ENCODE data around the gene HSD17B14.

HSD17B14 gene

DNA sequence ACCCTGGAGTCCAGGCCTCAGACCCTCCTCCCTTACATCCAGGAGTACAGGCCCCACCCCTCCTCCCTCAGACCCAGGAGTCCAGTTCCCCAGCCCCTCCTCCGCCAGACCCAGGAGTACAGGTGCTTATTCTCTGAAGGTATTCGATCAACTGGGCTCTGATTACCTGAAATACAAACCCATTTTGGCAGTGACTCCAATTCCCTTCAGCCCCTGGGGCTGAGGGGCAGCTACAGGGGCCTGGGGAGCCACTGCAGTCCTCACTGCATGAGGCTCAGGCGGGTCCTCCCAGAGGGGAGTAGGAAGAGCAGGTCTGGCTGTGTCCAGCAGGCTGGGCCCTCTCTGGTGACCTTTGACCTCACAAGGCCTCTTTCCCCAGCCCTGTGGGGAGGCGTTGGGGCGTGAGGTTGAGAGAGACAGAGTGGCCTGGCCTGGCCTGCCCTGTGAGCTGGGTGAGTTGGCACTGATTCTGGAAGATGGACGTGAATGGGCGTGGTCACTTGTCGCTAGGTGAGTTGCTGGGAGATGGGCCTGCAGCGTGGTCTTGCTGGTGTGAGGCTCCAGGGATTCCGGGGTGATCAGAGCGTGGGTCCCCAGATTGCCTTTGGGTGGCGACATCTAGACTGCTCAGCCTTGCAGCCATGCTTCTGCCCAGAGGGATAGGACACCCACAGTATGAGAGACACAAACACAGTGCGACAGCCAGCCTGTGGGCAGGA, 28.5 kb downstream of the HSD17B14 start:
- CTCF ChIA-PET = interaction anchor here (0.6 to 1.5 kb wide), 5 partner anchors 12 to 38 kb away, joined by 3 to 8 read pairs (median 5); no protein-coding TSS in a partner anchor
- Mint-ChIP-seq H3K36me3 (no peaks in the 10 kb centered on the region), H3K4me3 (no peak overlapping the region), H3K9me3 (no peaks in the 10 kb centered on the region), H3K27ac (no peak overlapping the region), H3K4me1 (peaks cover 35% of the 10 kb centered on the region), H3K27me3 (peaks cover 9% of the 10 kb centered on the region)
- no peak for DNase-seq

DNA sequence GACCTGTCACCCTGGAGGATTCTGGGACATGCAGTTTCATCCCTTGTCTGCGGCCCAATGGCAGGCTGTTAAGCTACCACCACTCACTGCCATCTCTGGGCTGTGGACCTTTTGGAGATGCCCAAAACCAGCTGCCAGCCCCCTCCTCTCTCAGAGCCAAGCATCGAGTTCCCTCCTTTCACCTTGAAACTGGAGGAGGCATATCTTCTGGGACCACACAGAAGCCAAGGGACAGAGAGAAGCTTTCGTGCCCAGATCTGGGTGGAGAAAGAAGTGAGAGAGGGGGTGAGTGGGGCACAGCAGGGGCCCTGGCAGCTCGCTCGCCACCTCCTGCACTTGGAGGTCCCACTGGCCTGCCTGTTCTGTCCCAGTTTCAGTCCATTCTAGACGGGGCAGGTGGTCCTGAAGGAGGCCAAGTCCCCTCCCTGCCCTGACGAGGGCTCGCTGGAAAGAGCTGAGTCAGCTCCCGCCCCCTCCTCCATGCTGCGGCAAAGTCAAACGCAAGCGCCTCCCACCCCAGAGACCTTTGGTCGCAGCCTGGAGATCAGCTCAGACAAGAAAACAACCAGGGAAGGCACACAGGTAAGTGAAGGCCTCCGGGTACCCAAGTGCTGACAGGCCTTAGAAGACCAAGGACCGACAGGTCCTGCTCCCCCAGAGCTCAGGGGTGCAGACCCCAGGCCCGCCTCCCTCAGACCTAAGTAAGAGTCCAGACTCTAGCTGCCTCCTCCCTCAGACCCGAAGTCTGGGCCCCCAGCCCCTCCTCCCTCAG, 29.3 kb downstream of the HSD17B14 start:
- H3K27ac Mint-ChIP-seq = no peak overlapping the region
- peaks cover 28% of the 10 kb centered on the region for H3K4me1 Mint-ChIP-seq
- H3K27me3 Mint-ChIP-seq = peaks cover 1% of the 10 kb centered on the region
- CTCF ChIA-PET = interaction anchor here (0.6 to 1.5 kb wide), 4 partner anchors 11 to 39 kb away, joined by 3 to 8 read pairs (median 5); no protein-coding TSS in a partner anchor
- no peaks in the 10 kb centered on the region for H3K36me3 Mint-ChIP-seq
- no peak for DNase-seq
- no peak overlapping the region for H3K4me3 Mint-ChIP-seq
- no peaks in the 10 kb centered on the region for H3K9me3 Mint-ChIP-seq

DNA sequence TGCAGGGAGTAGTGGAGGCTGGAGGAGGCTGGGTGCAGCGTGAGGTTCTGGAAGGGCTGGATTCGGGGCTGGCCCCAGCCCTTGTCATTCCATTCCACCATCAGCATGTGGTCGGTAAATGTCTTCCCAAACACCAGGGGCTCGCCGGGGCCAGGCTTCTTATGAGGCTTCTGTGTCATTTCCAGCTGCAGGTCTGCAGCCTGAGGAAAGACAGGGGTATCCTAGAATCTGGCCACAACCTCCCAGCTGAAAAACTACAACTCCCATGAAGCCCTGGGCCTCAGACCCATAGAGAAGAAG, 29.8 kb downstream of the HSD17B14 start:
- H3K4me3 Mint-ChIP-seq = no peak overlapping the region
- peaks cover 24% of the 10 kb centered on the region for H3K4me1 Mint-ChIP-seq
- peak; percentile 68 for DNase-seq
- H3K27me3 Mint-ChIP-seq = no peaks in the 10 kb centered on the region
- no peaks in the 10 kb centered on the region for H3K36me3 Mint-ChIP-seq
- CTCF ChIA-PET = interaction anchor here (1.5 kb wide), 1 partner anchor 11 kb away, joined by 8 read pairs; no protein-coding TSS in a partner anchor
- no peak overlapping the region for H3K27ac Mint-ChIP-seq
- no peaks in the 10 kb centered on the region for H3K9me3 Mint-ChIP-seq

DNA sequence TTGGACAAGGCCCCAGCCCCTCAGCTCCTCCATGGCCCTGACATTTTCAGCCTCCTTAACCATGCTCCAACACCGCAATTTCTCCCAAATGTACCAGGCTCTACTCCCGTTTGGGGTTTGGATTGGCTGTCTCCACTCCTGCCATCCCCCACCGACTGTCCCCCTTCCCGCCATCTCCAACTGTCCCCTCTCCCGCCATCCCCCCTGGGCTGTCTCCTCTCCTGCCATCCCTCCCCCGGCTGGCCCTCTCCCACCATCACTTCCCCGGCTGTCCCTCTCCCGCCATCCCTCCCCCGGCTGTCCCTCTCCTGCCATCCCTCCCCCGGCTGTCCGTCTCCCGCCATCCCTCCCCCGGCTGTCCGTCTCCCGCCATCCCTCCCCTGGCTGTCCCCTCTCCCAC, 30.8 kb downstream of the HSD17B14 start:
- CTCF ChIA-PET = no interaction called here

DNA sequence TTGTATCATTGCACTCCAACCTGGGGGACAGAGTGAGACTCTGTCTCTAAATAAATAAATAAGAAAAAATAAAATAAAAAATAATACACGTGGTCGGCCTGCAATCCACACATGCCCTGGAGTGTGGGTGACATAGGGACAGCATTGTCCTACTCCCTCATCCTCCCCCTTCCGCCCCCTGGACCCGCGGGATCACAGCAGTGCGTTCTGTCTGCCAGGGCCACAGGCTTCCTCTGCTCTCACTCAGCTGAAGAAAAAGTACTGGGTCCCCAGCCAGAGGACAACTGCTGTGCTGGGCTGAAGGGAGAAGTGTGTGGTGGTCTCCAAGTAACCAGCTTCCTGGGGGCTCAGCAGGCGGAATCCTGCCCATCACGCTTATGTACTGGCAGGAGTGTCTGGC, 31.8 kb downstream of the HSD17B14 start:
- H3K27ac Mint-ChIP-seq = no peak overlapping the region
- H3K9me3 Mint-ChIP-seq = no peaks in the 10 kb centered on the region
- no peaks in the 10 kb centered on the region for H3K27me3 Mint-ChIP-seq
- no peak for DNase-seq
- peaks cover 12% of the 10 kb centered on the region for H3K4me1 Mint-ChIP-seq
- no peaks in the 10 kb centered on the region for H3K36me3 Mint-ChIP-seq
- CTCF ChIA-PET = no interaction called here
- no peak overlapping the region for H3K4me3 Mint-ChIP-seq

More for the DNA sequence above, 30.8 kb downstream of the HSD17B14 start:
- Mint-ChIP-seq H3K4me3 (no peak overlapping the region), H3K27me3 (no peaks in the 10 kb centered on the region), H3K36me3 (no peaks in the 10 kb centered on the region), H3K9me3 (no peaks in the 10 kb centered on the region), H3K27ac (no peak overlapping the region), H3K4me1 (peaks cover 21% of the 10 kb centered on the region)
- DNase-seq = no peak

DNA sequence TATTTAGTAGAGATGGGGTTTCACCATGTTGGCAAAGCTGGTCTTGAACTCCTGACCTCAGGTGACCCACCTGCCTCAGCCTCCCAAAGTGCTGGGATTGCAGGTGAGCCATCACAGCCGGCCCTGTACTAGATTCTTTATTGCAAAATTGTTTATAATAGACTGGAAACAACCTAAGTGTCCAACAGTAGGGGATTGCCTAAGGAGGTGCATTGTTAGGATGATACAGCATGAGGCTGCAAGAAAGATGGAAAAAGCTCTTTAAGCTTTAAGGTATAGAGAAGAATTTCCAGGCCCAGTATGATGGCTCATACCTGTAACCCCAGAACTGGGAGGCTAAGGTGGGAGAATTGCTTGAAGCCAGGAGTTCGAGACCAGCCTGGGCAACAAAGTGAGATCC, 33.7 kb downstream of the HSD17B14 start:
- H3K27me3 Mint-ChIP-seq = no peaks in the 10 kb centered on the region
- CTCF ChIA-PET = interaction anchor here (1.2 to 1.9 kb wide), 2 partner anchors 39 to 168 kb away, joined by 5 read pairs; no protein-coding TSS in a partner anchor
- peaks cover 2% of the 10 kb centered on the region for H3K4me1 Mint-ChIP-seq
- DNase-seq = no peak
- no peaks in the 10 kb centered on the region for H3K36me3 Mint-ChIP-seq
- no peak overlapping the region for H3K4me3 Mint-ChIP-seq
- no peak overlapping the region for H3K27ac Mint-ChIP-seq
- H3K9me3 Mint-ChIP-seq = no peaks in the 10 kb centered on the region

DNA sequence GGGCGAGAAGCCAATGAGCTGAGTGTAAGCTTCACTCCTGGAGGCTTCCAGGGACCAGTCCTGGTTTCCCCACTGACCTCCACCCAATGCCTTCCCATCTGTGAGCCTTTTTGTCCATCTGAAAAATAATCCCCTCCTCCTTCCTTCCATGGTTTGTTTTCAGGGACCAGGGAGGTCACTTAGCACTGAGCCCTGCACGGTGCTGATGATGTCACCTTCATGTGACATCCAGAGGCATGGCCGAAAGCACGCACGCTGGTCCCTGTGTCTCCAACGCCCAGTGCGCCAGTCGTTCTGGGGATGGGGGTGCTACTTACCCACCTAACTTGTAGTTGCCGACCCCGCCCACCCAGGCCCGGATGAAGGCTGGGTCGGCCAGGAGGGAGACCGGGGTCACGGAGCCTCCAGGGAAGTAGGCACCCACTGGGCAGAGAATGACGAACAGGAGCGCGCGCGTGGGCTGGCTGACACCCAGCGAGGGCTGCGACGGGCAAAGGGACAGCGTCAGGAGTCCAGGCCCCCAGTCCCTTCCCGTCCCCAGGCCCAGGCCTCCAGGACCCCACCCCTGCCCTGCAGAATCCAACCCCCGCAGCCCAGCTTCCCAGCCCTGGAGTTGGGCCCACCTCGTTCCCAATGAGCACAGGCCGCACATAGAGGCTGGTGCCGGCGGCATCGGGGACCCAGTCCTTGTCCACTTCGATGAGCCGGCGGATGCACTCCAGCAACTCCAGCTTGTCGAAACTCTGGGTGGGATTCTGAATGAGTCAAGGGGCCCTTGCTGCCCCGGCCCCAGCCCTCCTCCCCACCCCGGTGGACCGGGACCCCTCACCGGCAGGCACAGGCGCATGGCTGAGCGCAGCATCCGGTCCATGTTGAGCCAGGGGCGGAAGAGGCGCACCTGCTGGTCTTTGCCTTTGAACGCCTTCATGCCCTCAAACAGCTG, 36.7 kb downstream of the HSD17B14 start:
- CTCF ChIA-PET = no interaction called here
- Mint-ChIP-seq H3K27me3 (no peaks in the 10 kb centered on the region), H3K36me3 (no peaks in the 10 kb centered on the region), H3K4me3 (no peak overlapping the region), H3K9me3 (no peaks in the 10 kb centered on the region), H3K27ac (no peak overlapping the region), H3K4me1 (peaks cover 6% of the 10 kb centered on the region)
- no peak for DNase-seq

DNA sequence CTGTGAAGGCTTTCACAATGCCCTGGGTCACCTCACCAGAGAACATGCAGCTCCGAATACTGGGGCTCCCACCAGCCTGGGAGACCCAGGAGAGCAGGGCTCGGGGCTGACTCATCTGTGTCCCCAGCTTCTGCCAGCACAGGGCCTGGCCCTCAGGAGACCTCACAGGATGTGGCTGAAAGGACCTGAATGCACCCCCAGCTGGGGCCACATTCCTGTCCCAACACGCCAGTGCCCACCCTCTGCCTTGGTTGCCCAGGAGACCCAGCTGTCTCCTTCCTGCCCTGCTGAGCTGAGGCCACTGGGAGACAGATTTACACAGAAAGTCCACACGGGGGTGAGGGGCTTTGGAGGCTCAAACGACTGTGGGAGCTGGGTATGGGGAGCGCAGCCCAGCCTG, 37.4 kb downstream of the HSD17B14 start:
- CTCF ChIA-PET = interaction anchor here (0.8 kb wide), 1 partner anchor 44 kb away, joined by 3 read pairs; no protein-coding TSS in a partner anchor
- Mint-ChIP-seq H3K4me3 (no peak overlapping the region), H3K27ac (no peak overlapping the region), H3K9me3 (no peaks in the 10 kb centered on the region), H3K4me1 (peaks cover 8% of the 10 kb centered on the region), H3K36me3 (no peaks in the 10 kb centered on the region), H3K27me3 (no peaks in the 10 kb centered on the region)
- DNase-seq = no peak

DNA sequence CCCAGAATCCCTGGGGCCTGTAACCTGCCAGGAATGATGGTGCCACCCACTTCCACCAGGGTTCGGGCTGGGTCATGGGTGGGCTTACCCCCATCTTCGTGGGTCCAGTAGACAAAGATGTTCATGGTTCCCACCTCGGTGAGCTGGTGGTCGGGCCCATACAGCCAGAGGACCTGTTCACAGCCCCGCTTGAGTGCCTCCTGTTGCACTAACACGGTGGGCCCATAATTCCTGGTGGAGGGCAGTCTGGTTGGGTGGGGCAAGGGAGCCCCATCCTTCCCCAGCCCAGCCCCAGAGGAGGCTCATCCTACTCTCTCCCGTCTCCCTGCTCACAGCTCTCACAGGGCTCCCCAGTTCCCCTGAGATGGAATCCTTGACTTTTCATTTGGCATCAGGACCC, 39.2 kb downstream of the HSD17B14 start:
- peaks cover 8% of the 10 kb centered on the region for H3K4me1 Mint-ChIP-seq
- no peak overlapping the region for H3K4me3 Mint-ChIP-seq
- H3K27me3 Mint-ChIP-seq = no peaks in the 10 kb centered on the region
- H3K9me3 Mint-ChIP-seq = no peaks in the 10 kb centered on the region
- H3K27ac Mint-ChIP-seq = no peak overlapping the region
- DNase-seq = no peak
- CTCF ChIA-PET = interaction anchor here (0.6 to 3.0 kb wide), 2 partner anchors 14 to 212 kb away, joined by 3 to 17 read pairs; no protein-coding TSS in a partner anchor
- H3K36me3 Mint-ChIP-seq = no peaks in the 10 kb centered on the region

DNA sequence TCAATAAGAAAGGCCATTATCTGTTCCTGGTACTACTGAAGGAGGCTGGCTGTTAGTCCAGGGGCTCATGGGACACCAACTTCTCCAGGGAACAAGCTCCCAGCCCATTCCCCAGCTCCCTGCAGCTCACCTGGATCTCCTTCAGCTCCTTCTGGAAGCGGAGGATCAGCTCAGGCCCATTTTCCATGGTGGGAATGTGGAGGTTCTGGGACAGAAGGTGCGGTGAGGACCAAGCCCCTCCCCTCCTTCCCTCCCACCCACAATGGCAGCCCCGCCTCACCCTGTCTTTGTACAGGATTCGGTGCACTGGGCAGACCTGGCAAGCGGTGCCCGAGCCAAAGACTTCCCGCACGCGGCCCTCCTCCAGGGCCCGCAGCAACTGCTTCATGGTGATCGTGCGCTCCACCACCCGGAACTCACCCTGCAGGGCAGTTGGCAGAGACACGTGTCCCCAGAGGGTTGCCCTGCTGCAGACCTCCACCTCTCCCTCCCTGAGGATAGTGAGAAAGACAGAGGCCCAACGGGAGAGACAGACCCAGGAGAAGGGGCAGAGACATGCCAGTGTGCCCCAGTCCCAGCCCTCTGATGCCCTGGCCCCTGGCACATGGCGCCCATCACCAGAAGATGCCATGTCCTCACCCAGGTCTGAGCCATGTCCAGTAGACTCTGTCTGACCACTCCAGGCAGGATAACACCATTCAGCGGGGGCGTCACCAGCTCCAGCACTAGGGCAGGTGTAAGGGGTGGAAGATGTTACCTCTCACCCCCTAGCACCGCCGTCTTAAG, 39.8 kb downstream of the HSD17B14 start:
- no peak for DNase-seq
- no peak overlapping the region for H3K4me3 Mint-ChIP-seq
- peaks cover 8% of the 10 kb centered on the region for H3K4me1 Mint-ChIP-seq
- no peaks in the 10 kb centered on the region for H3K27me3 Mint-ChIP-seq
- H3K36me3 Mint-ChIP-seq = no peaks in the 10 kb centered on the region
- H3K9me3 Mint-ChIP-seq = no peaks in the 10 kb centered on the region
- CTCF ChIA-PET = interaction anchor here (0.6 to 9.8 kb wide), 11 partner anchors 10 to 213 kb away, joined by 3 to 176 read pairs (median 8); partner anchors contain the start of genes GYS1, HSD17B14 and RUVBL2
- H3K27ac Mint-ChIP-seq = no peak overlapping the region

DNA sequence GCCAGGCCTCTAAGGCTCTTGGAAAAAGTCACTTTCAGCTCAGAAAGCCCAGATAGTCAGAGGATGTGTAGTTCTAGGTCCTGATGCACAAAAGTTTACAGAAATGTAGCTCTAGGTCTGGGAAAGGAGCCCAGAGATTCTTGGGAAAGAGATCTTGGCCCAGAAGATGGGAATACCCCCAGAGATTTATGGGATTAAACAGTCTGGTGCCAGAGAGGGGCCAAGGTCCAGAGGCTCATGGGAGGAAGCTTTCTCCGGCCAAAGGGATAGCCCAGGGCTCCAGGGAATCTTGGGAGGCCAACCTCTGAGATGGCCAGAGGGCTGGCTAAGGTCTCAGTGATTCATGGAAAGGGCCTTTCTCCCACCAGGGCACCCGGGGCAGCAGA, 40.6 kb downstream of the HSD17B14 start:
- CTCF ChIA-PET = interaction anchor here (0.6 to 9.8 kb wide), 23 partner anchors 11 to 198 kb away, joined by 3 to 176 read pairs (median 5); partner anchors contain the start of genes GYS1, HSD17B14 and RUVBL2
- H3K27ac Mint-ChIP-seq = peak overlapping the region; percentile 80
- H3K4me3 Mint-ChIP-seq = peak overlapping the region; percentile 86
- H3K4me1 Mint-ChIP-seq = peaks cover 8% of the 10 kb centered on the region
- DNase-seq = no peak
- no peaks in the 10 kb centered on the region for H3K9me3 Mint-ChIP-seq
- H3K36me3 Mint-ChIP-seq = no peaks in the 10 kb centered on the region
- H3K27me3 Mint-ChIP-seq = no peaks in the 10 kb centered on the region

DNA sequence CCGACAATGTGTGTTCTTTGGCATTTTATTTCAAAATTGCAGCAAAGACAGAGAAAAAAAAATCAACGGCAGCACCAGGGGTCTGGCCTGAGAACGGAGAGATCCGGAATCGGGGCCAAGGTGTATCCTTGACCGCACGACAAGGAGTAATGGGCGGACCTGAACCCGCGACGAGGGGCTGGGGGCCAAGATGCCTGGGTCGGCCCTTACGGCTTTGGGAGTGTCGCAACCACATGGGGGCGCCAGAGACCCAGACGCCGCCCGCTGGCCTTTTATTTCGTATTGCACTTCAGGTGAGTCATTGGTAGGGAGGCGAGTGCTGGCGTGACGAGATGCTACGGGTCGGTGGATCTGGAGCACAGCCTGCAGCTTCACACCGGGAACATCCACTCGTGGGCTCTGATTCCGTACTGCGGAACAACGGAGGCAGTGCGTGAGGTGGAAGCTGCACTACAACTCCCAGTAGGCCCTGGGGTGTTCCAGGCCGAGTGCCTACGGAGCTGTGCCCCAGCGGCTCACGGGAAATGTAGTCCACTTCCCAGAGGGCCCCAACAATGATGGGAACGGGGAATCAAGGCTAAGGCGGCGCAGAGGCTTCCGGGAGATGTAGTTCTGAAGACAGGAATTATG, 41.1 kb downstream of the HSD17B14 start:
- Mint-ChIP-seq H3K9me3 (no peaks in the 10 kb centered on the region), H3K36me3 (no peaks in the 10 kb centered on the region), H3K27ac (peak overlapping the region; percentile 80), H3K27me3 (no peaks in the 10 kb centered on the region), H3K4me3 (peak overlapping the region; percentile 86), H3K4me1 (peaks cover 8% of the 10 kb centered on the region)
- CTCF ChIA-PET = interaction anchor here (0.6 to 9.8 kb wide), 23 partner anchors 12 to 198 kb away, joined by 3 to 176 read pairs (median 5); partner anchors contain the start of genes GYS1, HSD17B14 and RUVBL2
- peak; percentile 92 for DNase-seq

DNA sequence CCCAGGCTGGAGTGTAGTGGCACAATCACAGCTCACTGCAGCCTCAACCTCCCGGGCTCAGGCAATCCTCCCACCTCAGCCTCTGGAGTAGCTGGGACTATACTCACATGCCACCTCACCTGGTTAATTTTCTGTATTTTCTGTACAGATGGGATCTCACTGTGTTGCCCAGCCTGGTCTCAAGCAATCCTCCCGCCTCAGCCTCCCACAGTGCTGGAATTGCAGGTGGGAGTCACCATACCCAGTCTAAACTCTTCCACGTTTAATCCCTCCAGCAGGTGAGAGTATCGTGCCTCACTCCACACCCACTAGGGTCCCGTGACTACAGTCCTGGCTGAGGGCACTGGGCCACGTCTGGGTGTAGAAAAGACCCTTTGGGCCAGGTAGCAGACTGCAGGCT, 42.0 kb downstream of the HSD17B14 start:
- no peaks in the 10 kb centered on the region for H3K9me3 Mint-ChIP-seq
- peaks cover 8% of the 10 kb centered on the region for H3K4me1 Mint-ChIP-seq
- DNase-seq = no peak
- H3K36me3 Mint-ChIP-seq = no peaks in the 10 kb centered on the region
- H3K4me3 Mint-ChIP-seq = peak overlapping the region; percentile 86
- H3K27ac Mint-ChIP-seq = no peak overlapping the region
- H3K27me3 Mint-ChIP-seq = no peaks in the 10 kb centered on the region
- CTCF ChIA-PET = interaction anchor here (0.7 to 9.8 kb wide), 8 partner anchors 11 to 176 kb away, joined by 3 to 176 read pairs (median 4); partner anchors contain the start of genes CA11 and HSD17B14

Measured in activated naive CD4-positive, alpha-beta T cell treated with anti-CD3 and anti-CD28 coated beads, Interleukin-2, amount 10 ng/mL, durations not matched to agents 7 days and 5 days (primary cell).